Neuron (in vitro differentiated cells): ENCODE data around the gene KIF26B.

Experiments used
- H2AFZ ChIP-seq: one replicate; pipeline ENCODE4 v1.6.1; 2013; ENCODE audit warnings: low read depth, mild to moderate bottlenecking, inconsistent platforms, low read length, moderate library complexity
- H3K27me3 ChIP-seq: one replicate; pipeline ENCODE4 v1.6.1; 2013; ENCODE audit warnings: low read length; ENCODE audit not compliant: insufficient read depth
- H3K36me3 ChIP-seq: one replicate; pipeline ENCODE4 v1.6.1; 2013; ENCODE audit warnings: low read length; ENCODE audit not compliant: insufficient read depth
- H3K4me1 ChIP-seq: one replicate; pipeline ENCODE4 v1.6.1; 2013; ENCODE audit warnings: low read length; ENCODE audit not compliant: insufficient read depth
- H3K4me3 ChIP-seq: 2 replicates; pipeline ENCODE4 v1.5.1; 2013; ENCODE audit warnings: mild to moderate bottlenecking, low read length, moderate library complexity
- H3K9me3 ChIP-seq: one replicate; pipeline ENCODE4 v1.6.1; 2013; ENCODE audit warnings: low read length

KIF26B gene

GRCh38 chr1:245166471-245166885 is 11.7 kb downstream of the KIF26B start:
- peaks cover 2% of the 10 kb centered on the region for H3K36me3 ChIP-seq
- peaks cover 4% of the 10 kb centered on the region for H3K4me1 ChIP-seq
- peaks cover 7% of the 10 kb centered on the region for H3K9me3 ChIP-seq
- H2AFZ ChIP-seq, result no peak overlapping the region
- no peaks in the 10 kb centered on the region for H3K27me3 ChIP-seq
- H3K4me3 ChIP-seq, result no peak overlapping the region

GRCh38 chr1:245168086-245168485 is 13.3 kb downstream of the KIF26B start:
- H2AFZ ChIP-seq, result no peak overlapping the region
- no peaks in the 10 kb centered on the region for H3K27me3 ChIP-seq
- peaks cover 4% of the 10 kb centered on the region for H3K9me3 ChIP-seq
- peaks cover 4% of the 10 kb centered on the region for H3K4me1 ChIP-seq
- no peak overlapping the region for H3K4me3 ChIP-seq
- peaks cover 2% of the 10 kb centered on the region for H3K36me3 ChIP-seq

- no peak overlapping the region for H3K4me3 ChIP-seq
- no peaks in the 10 kb centered on the region for H3K27me3 ChIP-seq
- H3K4me1 ChIP-seq, result peaks cover 4% of the 10 kb centered on the region
- no peak overlapping the region for H2AFZ ChIP-seq
- peaks cover 2% of the 10 kb centered on the region for H3K36me3 ChIP-seq
- peaks cover 7% of the 10 kb centered on the region for H3K9me3 ChIP-seq
These were observed 14.1 kb downstream of the KIF26B start for GRCh38 chr1:245168906-245169305.

GRCh38 chr1:245169376-245169775 is 14.6 kb downstream of the KIF26B start:
- no peak overlapping the region for H2AFZ ChIP-seq
- H3K27me3 ChIP-seq, result no peaks in the 10 kb centered on the region
- H3K4me1 ChIP-seq, result peaks cover 4% of the 10 kb centered on the region
- H3K4me3 ChIP-seq, result no peak overlapping the region
- H3K36me3 ChIP-seq, result peaks cover 2% of the 10 kb centered on the region
- H3K9me3 ChIP-seq, result peaks cover 5% of the 10 kb centered on the region

- Histone ChIP-seq H3K9me3 (peaks cover 3% of the 10 kb centered on the region), H3K4me3 (no peak overlapping the region), H3K4me1 (no peaks in the 10 kb centered on the region), H2AFZ (no peak overlapping the region), H3K27me3 (no peaks in the 10 kb centered on the region), H3K36me3 (peaks cover 2% of the 10 kb centered on the region)
These were observed 17.2 kb downstream of the KIF26B start for GRCh38 chr1:245172026-245172425.

GRCh38 chr1:245172829-245173228 is 18.0 kb downstream of the KIF26B start:
- Histone ChIP-seq H2AFZ (no peak overlapping the region), H3K4me3 (no peak overlapping the region), H3K36me3 (peaks cover 2% of the 10 kb centered on the region), H3K9me3 (peaks cover 3% of the 10 kb centered on the region), H3K27me3 (no peaks in the 10 kb centered on the region), H3K4me1 (peaks cover under 1% of the 10 kb centered on the region)

- H3K4me3 ChIP-seq, result no peak overlapping the region
- no peaks in the 10 kb centered on the region for H3K27me3 ChIP-seq
- peaks cover 3% of the 10 kb centered on the region for H3K9me3 ChIP-seq
- H2AFZ ChIP-seq, result no peak overlapping the region
- peaks cover 3% of the 10 kb centered on the region for H3K4me1 ChIP-seq
- no peaks in the 10 kb centered on the region for H3K36me3 ChIP-seq
These were observed 18.8 kb downstream of the KIF26B start for GRCh38 chr1:245173446-245174211.

GRCh38 chr1:245177071-245177900 is 22.5 kb downstream of the KIF26B start:
- no peak overlapping the region for H3K4me3 ChIP-seq
- H3K36me3 ChIP-seq, result no peaks in the 10 kb centered on the region
- no peaks in the 10 kb centered on the region for H3K27me3 ChIP-seq
- H3K4me1 ChIP-seq, result peaks cover 15% of the 10 kb centered on the region
- H2AFZ ChIP-seq, result no peak overlapping the region
- peaks cover 3% of the 10 kb centered on the region for H3K9me3 ChIP-seq

GRCh38 chr1:245179706-245180105 is 24.9 kb downstream of the KIF26B start:
- no peak overlapping the region for H3K4me3 ChIP-seq
- no peaks in the 10 kb centered on the region for H3K36me3 ChIP-seq
- no peak overlapping the region for H2AFZ ChIP-seq
- H3K4me1 ChIP-seq, result peaks cover 15% of the 10 kb centered on the region
- no peaks in the 10 kb centered on the region for H3K9me3 ChIP-seq
- H3K27me3 ChIP-seq, result no peaks in the 10 kb centered on the region

- H3K9me3 ChIP-seq, result no peaks in the 10 kb centered on the region
- H3K4me3 ChIP-seq, result peak overlapping the region; percentile 30
- peaks cover 15% of the 10 kb centered on the region for H3K4me1 ChIP-seq
- H2AFZ ChIP-seq, result peak overlapping the region; percentile 47
- H3K27me3 ChIP-seq, result no peaks in the 10 kb centered on the region
- H3K36me3 ChIP-seq, result no peaks in the 10 kb centered on the region
These were observed 25.8 kb downstream of the KIF26B start for GRCh38 chr1:245180496-245181157.

GRCh38 chr1:245181158-245181517 is 26.4 kb downstream of the KIF26B start:
- H3K36me3 ChIP-seq, result no peaks in the 10 kb centered on the region
- peak overlapping the region; percentile 30 for H3K4me3 ChIP-seq

GRCh38 chr1:245182028-245182427 is 27.2 kb downstream of the KIF26B start:
- H3K36me3 ChIP-seq, result no peaks in the 10 kb centered on the region
- no peak overlapping the region for H3K4me3 ChIP-seq
- no peak overlapping the region for H2AFZ ChIP-seq
- H3K27me3 ChIP-seq, result no peaks in the 10 kb centered on the region
- H3K9me3 ChIP-seq, result no peaks in the 10 kb centered on the region
- peaks cover 15% of the 10 kb centered on the region for H3K4me1 ChIP-seq

More at GRCh38 chr1:245181158-245181517, 26.4 kb downstream of the KIF26B start:
- Histone ChIP-seq H3K27me3 (no peaks in the 10 kb centered on the region), H3K9me3 (no peaks in the 10 kb centered on the region), H3K4me1 (peaks cover 15% of the 10 kb centered on the region), H2AFZ (peak overlapping the region; percentile 47)

GRCh38 chr1:245183429-245183828 is 28.6 kb downstream of the KIF26B start:
- Histone ChIP-seq H3K36me3 (no peaks in the 10 kb centered on the region), H3K9me3 (no peaks in the 10 kb centered on the region), H2AFZ (no peak overlapping the region), H3K4me1 (peaks cover 12% of the 10 kb centered on the region), H3K4me3 (no peak overlapping the region), H3K27me3 (no peaks in the 10 kb centered on the region)
